Raji (cell line): ENCODE measurements around the gene CR2.

Experiments used
- POLR2A ChIP-seq: IDR thresholded peaks from 2 replicates; pipeline ENCODE4 v1.6.1; 2011; ENCODE audit warnings: low read depth, low read length, control low read depth; ENCODE audit not compliant: insufficient read depth

CR2 gene

DNA sequence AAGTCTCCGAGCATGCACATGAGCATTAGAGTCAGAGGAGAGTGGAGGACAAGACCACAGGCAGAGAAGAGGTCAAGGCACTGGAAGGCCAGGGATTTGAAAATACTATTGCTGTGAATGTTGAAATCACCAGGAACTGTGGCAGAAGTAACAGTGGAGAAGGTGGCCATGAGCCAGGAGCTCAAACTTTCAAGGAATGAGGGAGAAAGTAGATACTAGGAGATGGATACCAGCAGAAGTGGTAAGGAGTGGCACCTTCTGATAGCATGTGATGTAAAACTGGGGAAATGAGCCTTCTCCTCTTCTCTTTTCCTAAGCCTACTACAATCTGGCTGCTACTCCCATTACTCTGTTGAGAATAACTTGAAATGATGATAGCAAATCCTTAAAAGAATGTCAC, 40.0 kb downstream of the CR2 start:
- no peak for TF ChIP-seq POLR2A

DNA sequence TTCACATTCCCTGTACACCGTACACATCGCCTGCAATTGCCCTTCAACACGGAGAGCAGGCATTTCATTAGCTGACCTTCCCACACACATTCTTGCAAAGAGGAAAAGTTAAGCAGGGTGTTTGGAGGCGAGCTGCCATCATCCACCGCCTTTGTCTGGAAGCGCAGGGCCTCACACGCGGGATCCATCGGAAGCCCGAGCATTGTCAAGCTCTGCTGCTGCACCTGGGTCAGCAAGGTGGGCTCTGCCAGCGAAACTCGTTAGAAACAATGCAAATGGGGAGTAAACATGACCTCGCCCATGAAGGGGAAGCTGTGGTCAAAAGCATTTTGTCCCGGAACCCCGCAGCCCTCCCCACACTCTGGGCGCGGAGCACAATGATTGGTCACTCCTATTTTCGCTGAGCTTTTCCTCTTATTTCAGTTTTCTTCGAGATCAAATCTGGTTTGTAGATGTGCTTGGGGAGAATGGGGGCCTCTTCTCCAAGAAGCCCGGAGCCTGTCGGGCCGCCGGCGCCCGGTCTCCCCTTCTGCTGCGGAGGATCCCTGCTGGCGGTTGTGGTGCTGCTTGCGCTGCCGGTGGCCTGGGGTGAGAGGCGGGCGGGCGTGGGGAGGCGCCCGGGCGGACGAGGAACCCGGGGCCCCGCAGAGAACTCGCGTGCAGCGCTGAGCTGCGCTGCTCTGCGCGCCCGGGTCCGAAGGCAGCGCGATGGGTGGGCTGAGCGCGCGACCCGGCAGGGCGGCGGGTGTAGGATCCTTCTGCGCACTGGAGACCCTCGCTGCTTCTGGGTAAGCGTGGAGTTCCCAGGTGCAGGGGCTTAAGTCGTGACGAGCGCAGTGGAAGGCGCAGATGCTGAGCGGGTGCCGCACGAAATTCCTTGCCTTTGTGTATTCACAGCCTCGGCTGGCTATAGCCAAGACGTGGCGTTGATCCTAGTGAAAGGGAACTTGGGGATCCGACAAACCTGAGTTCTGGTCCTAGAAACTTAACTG, 42.0 kb downstream of the CR2 start, which contains the start of gene CR1:
CR1 (plus strand) TSS at position 357 of the 992 bp plus-strand sequence; CDS start at position 468, 111 bp downstream.
- no peak for TF ChIP-seq POLR2A

- TF ChIP-seq POLR2A, result no peak
Measured at GRCh38 chr1:207497941-207498340, 43.8 kb downstream of the CR2 start.

- no peak for TF ChIP-seq POLR2A
Measured at GRCh38 chr1:207499573-207499972, 45.4 kb downstream of the CR2 start.

DNA sequence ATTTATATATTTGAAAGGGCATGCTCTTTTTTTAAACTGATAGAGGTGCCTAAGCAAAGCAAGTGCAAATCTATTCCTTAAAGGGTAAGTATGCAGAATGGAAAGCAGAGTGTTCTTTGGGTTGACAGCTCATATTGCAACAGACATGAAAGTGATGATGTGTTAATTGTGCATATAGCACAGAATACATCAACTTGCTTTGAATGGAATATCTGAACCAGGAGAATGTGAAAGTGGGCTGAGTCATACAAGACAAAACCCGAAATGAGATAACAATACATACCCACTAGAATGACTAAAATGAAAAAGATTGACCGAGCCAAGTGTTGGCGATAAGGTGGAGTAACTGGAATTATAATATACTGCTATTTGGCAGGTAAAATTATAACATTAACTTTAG, 46.2 kb downstream of the CR2 start:
- no peak for TF ChIP-seq POLR2A

GRCh38 chr1:207501071-207501470, 46.9 kb downstream of the CR2 start:
- TF ChIP-seq POLR2A, result no peak

- TF ChIP-seq POLR2A, result no peak
Measured at GRCh38 chr1:207502726-207503125, 48.6 kb downstream of the CR2 start.

DNA sequence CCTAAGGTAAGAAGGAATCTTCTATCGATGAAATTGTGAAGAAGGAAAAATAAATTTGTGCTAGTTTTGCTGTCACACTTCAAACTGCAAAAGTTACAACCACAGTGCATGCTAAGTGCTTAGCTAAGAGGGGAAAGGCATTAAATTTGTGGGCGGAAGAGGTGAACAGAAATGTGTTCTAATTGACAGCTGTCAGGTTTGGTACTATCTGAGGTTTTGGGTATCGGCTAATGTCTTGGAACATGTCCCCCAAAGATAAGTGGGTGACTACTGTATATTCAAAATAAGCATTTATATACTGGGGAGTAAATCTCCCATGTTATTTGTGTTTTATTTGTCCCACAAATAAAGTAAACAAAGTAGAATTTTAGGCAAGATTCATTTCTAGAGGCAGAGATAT, 49.8 kb downstream of the CR2 start:
- TF ChIP-seq POLR2A, result no peak

GRCh38 chr1:207504438-207504837, 50.3 kb downstream of the CR2 start:
- no peak for TF ChIP-seq POLR2A

GRCh38 chr1:207510444-207510843, 56.3 kb downstream of the CR2 start:
- TF ChIP-seq POLR2A, result no peak

DNA sequence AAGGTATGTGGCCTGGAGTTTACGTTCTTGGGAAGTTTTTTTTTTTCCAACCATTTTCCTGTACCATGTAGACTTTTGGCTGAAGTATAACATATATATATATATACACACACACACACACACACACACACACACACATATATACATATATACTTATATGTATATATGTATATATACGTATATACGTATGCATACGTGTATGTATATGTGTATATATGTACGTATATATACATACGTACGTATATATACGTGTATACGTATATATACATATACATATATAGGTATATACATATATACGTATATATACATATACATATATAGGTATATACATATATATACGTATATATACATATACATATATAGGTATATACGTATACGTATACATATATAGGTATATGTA, 60.8 kb downstream of the CR2 start:
- no peak for TF ChIP-seq POLR2A

DNA sequence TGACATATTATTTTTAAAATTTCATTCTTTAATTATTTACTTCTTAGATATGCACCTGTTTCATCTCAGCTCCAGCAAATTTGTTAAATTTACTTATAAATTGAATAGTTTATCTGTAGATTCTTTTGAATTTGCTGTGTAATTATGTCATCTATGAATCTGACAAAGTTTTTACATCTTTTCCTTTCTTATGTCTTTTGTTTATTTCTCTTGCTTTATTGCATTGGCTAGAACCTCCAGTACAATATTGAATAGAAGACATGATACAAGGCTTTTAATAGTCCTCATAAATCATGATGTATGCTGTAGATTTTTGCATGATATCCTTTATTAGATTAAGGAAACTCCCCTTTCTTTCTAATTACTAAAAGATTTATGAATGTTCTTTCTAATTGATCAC, 62.6 kb downstream of the CR2 start:
- no peak for TF ChIP-seq POLR2A

- no peak for TF ChIP-seq POLR2A
Measured at GRCh38 chr1:207518608-207519236, 64.6 kb downstream of the CR2 start.

DNA sequence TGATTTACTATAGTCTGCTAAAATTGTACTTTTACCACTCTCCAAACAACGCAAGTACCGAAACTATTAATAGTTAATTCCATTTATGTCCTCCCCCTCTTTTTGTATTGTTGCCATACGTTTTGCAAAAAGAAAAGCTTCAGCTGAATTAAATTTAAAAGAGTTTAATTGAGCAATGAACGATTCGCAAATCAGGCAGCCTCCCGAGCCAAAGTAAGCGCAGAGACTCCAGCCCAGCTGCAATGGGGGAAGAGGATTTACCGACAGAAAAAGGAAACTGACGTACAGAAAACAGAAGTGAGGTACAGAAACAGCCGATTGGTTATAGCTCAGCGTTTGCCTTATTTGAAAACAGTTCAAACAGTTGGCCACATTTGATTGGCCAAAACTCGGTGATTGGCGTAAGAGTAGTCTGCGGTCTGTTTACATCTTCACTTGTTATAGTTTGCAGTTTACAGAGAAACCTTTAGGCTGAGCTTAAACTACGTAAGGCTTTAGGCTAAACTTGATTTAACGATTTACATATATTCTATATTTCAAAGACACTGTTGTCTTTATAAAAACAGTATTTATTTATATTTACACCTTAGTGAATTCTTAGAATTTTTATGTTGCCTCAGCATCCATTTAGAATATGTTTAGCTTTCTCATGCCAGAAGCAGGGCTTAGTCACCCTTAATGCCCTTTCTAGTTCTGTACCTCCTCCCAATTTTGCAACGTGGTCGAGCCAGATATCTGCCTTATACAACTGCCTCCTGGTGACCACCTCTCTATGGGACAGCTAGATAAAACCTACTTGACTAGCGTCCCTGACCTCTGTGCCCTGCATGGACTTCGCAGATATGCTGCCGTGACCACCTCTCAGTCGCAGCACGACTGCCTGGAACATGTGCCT, 65.6 kb downstream of the CR2 start:
- no peak for TF ChIP-seq POLR2A
